Lung (tissue), 12 donors: ENCODE data around the gene KIAA0232. TPM values are rescaled to one million over a fixed set of nuclear protein-coding genes. Genes with fewer than 3 reads are reported as not detected.

Source experiments
- ATAC-seq: fragments of 200-7000 bp; cut with Tn5 transposase; one replicate; pipeline ENCODE4 v1.9.1; 2020; ENCODE audit warnings: moderate number of reproducible peaks; ENCODE audit not compliant: insufficient read depth, low FRiP score
- DNase-seq, 3 donors: peaks; one replicate each; pipeline ENCODE4 v3.0.0-alpha.2; 2013 to 2017
- H3K27ac ChIP-seq, 2 donors: one replicate each; pipeline ENCODE4 v1.5.1; 2013; ENCODE audit warnings: mild to moderate bottlenecking in 2 of 2, moderate library complexity in 2 of 2, control low read depth in 1 of 2, inconsistent platforms in 1 of 2, low read depth in 1 of 2, low read length in 1 of 2
- H3K27me3 ChIP-seq, 3 donors: one replicate each; pipeline ENCODE4 v1.5.1; 2013; ENCODE audit warnings: low read length in 2 of 3; ENCODE audit not compliant: control insufficient read depth in 3 of 3, insufficient read depth in 3 of 3
- H3K36me3 ChIP-seq, 4 donors: one replicate each; pipeline ENCODE4 v1.5.1; 2013; ENCODE audit warnings: low read length in 4 of 4, mild to moderate bottlenecking in 1 of 4, moderate library complexity in 1 of 4; ENCODE audit not compliant: control insufficient read depth in 4 of 4, insufficient read depth in 4 of 4
- H3K4me1 ChIP-seq, 5 donors: one replicate each; pipeline ENCODE4 v1.5.1; 2013; ENCODE audit warnings: low read length in 5 of 5, mild to moderate bottlenecking in 2 of 5, moderate library complexity in 1 of 5; ENCODE audit not compliant: control insufficient read depth in 5 of 5, insufficient read depth in 5 of 5
- H3K4me3 ChIP-seq: one replicate; pipeline ENCODE4 v1.5.1; 2013; ENCODE audit warnings: mild to moderate bottlenecking, control low read depth, moderate library complexity
- H3K9ac ChIP-seq, 2 donors: one replicate each; pipeline ENCODE4 v1.5.1; 2013; ENCODE audit warnings: low read length in 2 of 2, control low read depth in 1 of 2; ENCODE audit not compliant: insufficient read depth in 1 of 2
- H3K9me3 ChIP-seq, 4 donors: one replicate each; pipeline ENCODE4 v1.5.1; 2013; ENCODE audit warnings: low read length in 3 of 4, mild to moderate bottlenecking in 1 of 4, moderate library complexity in 1 of 4; ENCODE audit not compliant: control insufficient read depth in 4 of 4, insufficient read depth in 3 of 4
- WGBS, 2 donors: extraction: QIAGEN DNeasy Blood & Tissue Kit; methylation state at CpG; one replicate each; pipeline ENCODE4 v1.1.7; 2013; 5-methylcytosine and 5-hydroxymethylcytosine counted together
- polyA plus RNA-seq, 2 donors: library from polyadenylated mRNA; stranded (reverse); fragments of 200-250 nt; gene quantifications; one replicate each; pipeline ENCODE4 v1.2.1, GENCODE V29; 2013
- total RNA-seq, 2 donors: library from RNA; depleted of rRNA in 1 of 2; stranded (reverse); fragments of >200 nt in 1 of 2; gene quantifications; one replicate each; pipeline ENCODE4 v1.2.1, GENCODE V29; 2014 to 2021
- TF ChIP-seq, protein P1 (sequence below): IDR thresholded peaks from 2 replicates; pipeline ENCODE4 v1.5.1; 2012; ENCODE audit warnings: mild to moderate bottlenecking; ENCODE audit errors: control extremely low read depth, extremely low read depth
- donor health status: control.
- donor health status: control.
- donor health status: Bipolar disorder and iron deficiency.
- donor health status: healthy.
- donor health status: DM: yes; HTN: yes; CAD: no.

The KIAA0232 gene
- total and polyA plus RNA-seq, 4 donors: 6.8 to 34.6 (median 18.7) TPM

DNA sequence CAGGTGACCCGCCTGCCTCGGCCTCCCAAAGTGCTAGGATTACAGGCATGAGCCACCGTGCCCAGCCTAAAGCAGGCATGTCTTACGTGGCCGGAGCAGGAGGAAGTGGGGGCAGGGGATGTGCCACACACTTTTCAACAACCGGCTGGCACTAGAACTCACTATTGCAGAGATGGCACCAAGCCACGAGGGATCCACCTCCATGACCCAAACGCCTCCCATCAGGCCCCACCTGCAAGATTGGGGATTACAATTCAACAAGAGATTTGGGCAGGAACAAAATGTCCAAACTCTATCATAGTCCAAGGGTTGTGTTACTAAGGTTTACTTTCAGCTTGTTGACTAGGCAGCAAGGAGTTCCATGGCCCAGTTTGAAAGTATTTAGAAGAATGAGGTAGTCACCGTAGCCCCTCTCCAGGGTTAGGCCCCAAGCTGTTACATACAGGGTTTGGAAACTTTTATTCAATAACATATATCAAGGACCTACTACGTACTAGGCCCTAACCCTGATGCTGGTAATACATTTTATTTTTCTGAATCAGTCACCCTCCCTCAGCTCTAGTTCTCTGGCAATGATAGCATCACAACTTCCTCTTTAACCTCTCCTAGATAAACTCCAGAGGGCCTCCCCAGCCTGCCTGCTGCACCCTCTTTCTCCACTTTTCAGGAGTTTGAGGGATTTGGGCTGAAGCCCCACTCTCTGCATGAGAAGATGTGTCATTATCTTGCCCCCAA, 109.1 kb downstream of the KIAA0232 start:
- Histone ChIP-seq H3K9ac (peak overlapping the region in 1 of 2 donors; percentile 13), H3K9me3 (no peaks in the 10 kb centered on the region), H3K27ac (peak overlapping the region in 1 of 2 donors; percentile 71), H3K36me3 (no peaks in the 10 kb centered on the region), H3K4me1 (peaks cover 0 to 14% (median 4%) of the 10 kb centered on the region in 5 donors), H3K27me3 (no peaks in the 10 kb centered on the region), H3K4me3 (no peak overlapping the region)
- DNase-seq (peak in 1 of 3 donors; percentile 13), ATAC-seq (no peak)
- 42 to 70% methylated on average over 10 of the region's 10 CpGs for WGBS, 2 donors
- TF ChIP-seq, protein P1, sequence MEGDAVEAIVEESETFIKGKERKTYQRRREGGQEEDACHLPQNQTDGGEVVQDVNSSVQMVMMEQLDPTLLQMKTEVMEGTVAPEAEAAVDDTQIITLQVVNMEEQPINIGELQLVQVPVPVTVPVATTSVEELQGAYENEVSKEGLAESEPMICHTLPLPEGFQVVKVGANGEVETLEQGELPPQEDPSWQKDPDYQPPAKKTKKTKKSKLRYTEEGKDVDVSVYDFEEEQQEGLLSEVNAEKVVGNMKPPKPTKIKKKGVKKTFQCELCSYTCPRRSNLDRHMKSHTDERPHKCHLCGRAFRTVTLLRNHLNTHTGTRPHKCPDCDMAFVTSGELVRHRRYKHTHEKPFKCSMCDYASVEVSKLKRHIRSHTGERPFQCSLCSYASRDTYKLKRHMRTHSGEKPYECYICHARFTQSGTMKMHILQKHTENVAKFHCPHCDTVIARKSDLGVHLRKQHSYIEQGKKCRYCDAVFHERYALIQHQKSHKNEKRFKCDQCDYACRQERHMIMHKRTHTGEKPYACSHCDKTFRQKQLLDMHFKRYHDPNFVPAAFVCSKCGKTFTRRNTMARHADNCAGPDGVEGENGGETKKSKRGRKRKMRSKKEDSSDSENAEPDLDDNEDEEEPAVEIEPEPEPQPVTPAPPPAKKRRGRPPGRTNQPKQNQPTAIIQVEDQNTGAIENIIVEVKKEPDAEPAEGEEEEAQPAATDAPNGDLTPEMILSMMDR: no peak

DNA sequence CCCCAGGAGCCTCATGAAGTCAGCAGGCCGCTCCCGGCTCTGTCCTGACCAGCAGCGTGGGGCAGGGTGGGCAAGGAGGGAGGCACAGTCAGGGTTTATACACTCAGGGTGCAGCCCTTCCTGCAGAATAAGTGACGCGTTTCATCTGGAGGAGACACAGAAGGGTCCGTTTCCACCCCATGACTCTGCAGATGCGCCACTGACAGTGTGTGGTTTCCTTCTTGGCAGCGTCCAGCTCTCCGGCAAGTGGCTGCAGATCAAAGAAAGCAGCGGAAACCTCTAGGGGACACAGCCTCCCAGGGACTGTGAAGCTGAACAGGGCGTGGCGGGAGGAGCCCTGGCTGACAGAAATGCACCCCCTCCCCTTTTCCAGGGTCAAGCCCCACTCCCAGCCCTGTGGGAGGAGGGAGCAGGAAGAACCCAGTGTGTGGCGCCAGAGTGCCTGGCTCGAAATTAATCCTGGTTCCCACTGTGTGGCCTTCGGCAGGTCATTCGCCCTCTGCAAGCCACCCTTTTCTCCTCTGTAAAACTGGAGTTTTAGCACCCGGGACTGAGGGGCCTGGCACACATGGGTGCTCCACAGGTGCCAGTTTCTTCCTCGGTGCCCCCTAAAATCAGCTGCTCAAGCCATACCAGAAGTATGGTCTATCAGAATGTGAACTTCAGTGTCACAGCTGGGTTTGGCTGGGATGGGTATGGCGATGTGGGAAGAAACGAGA, 109.8 kb downstream of the KIAA0232 start:
- TF ChIP-seq, protein P1: no peak
- peaks cover 0 to 14% (median 4%) of the 10 kb centered on the region in 5 donors for H3K4me1 ChIP-seq
- H3K36me3 ChIP-seq: no peaks in the 10 kb centered on the region
- H3K27ac ChIP-seq: peak overlapping the region in 1 of 2 donors; percentile 71
- no peak overlapping the region for H3K4me3 ChIP-seq
- H3K27me3 ChIP-seq: no peaks in the 10 kb centered on the region
- peak; percentile 44 for ATAC-seq
- 16 to 24% methylated on average over 20 of the region's 20 CpGs for WGBS, 2 donors
- peak overlapping the region in 1 of 2 donors; percentile 13 for H3K9ac ChIP-seq
- peak; percentile 75 to 87 (median 75) for DNase-seq
- H3K9me3 ChIP-seq: no peaks in the 10 kb centered on the region

DNA sequence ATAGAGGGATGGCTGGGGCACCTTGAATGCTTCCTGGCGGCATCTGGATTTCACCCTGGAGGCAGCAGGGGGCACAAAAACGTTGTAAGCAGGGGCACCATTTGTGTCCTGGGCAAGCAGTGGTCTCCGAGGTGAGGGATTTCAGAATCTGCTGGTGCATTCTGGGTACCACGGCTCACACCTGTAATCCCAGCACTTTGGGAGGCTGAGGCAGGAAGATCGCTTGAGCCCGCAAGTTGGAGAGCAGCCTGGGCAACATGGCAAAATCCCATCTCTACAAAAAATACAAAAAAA, 110.3 kb downstream of the KIAA0232 start:
- Histone ChIP-seq H3K36me3 (no peaks in the 10 kb centered on the region), H3K9ac (no peak overlapping the region), H3K4me3 (no peak overlapping the region), H3K9me3 (no peaks in the 10 kb centered on the region), H3K4me1 (peaks cover 0 to 14% (median 4%) of the 10 kb centered on the region in 5 donors), H3K27ac (peak overlapping the region in 1 of 2 donors; percentile 71), H3K27me3 (no peaks in the 10 kb centered on the region)
- TF ChIP-seq, protein P1: no peak
- WGBS, 2 donors: 77 to 78% methylated on average over 6 of the region's 6 CpGs
- no peak for DNase-seq
- no peak for ATAC-seq
